ENCODE data around the gene ORAI3. TPM values are rescaled to one million over a fixed set of nuclear protein-coding genes. Genes with fewer than 3 reads are reported as not detected.

The ORAI3 gene
- polyA plus RNA-seq, 5 donors: 16.0 to 21.9 (median 19.8) TPM

Other genes with a start within 250 kb of the ORAI3 start
- 10 to 100 TPM; 30.1 to 41.0 (median 34.8) TPM for gene SRCAP, start 249.9 kb upstream of the ORAI3 start, polyA plus RNA-seq (ENCODE audit: insufficient read depth in 1 of 5, insufficient read length in 5 of 5, low replicate concordance in 1 of 5)
- 10 to 100 TPM; 20.8 to 34.9 (median 30.3) TPM for gene PHKG2, start 200.6 kb upstream of the ORAI3 start, polyA plus RNA-seq (ENCODE audit: insufficient read depth in 1 of 5, insufficient read length in 5 of 5, low replicate concordance in 1 of 5)
- 1 to 10 TPM; 4.0 to 8.1 (median 6.1) TPM for gene CFAP119, start 187.0 kb upstream of the ORAI3 start, polyA plus RNA-seq (ENCODE audit: insufficient read depth in 1 of 5, insufficient read length in 5 of 5, low replicate concordance in 1 of 5)
- gene RNF40, start 186.7 kb upstream of the ORAI3 start, polyA plus RNA-seq (ENCODE audit: insufficient read depth in 1 of 5, insufficient read length in 5 of 5, low replicate concordance in 1 of 5): 100 to 1,000 TPM in 2 of 5 donors, 10 to 100 TPM in 3; 89.0 to 108 (median 94.4) TPM
- 10 to 100 TPM; 16.8 to 20.9 (median 18.1) TPM for gene ZNF629, start 161.9 kb upstream of the ORAI3 start, polyA plus RNA-seq (ENCODE audit: insufficient read depth in 1 of 5, insufficient read length in 5 of 5, low replicate concordance in 1 of 5)
- gene BCL7C, start 55.0 kb upstream of the ORAI3 start, polyA plus RNA-seq (ENCODE audit: insufficient read depth in 1 of 5, insufficient read length in 5 of 5, low replicate concordance in 1 of 5): 10 to 100 TPM; 37.5 to 61.4 (median 43.5) TPM
- gene CTF1, start 52.5 kb upstream of the ORAI3 start, polyA plus RNA-seq (ENCODE audit: insufficient read depth in 1 of 5, insufficient read length in 5 of 5, low replicate concordance in 1 of 5): 10 to 100 TPM in 3 of 5 donors, 1 to 10 TPM in 2; 7.8 to 12.5 (median 10.2) TPM
- 10 to 100 TPM; 13.9 to 29.4 (median 18.1) TPM for gene FBXL19, start 25.5 kb upstream of the ORAI3 start, polyA plus RNA-seq (ENCODE audit: insufficient read depth in 1 of 5, insufficient read length in 5 of 5, low replicate concordance in 1 of 5)
- gene SETD1A, start 8.7 kb downstream of the ORAI3 start, polyA plus RNA-seq (ENCODE audit: insufficient read depth in 1 of 5, insufficient read length in 5 of 5, low replicate concordance in 1 of 5): 10 to 100 TPM; 11.5 to 19.7 (median 13.0) TPM
- gene HSD3B7, start 36.1 kb downstream of the ORAI3 start, polyA plus RNA-seq (ENCODE audit: insufficient read depth in 1 of 5, insufficient read length in 5 of 5, low replicate concordance in 1 of 5): 1 to 10 TPM; 3.3 to 6.4 (median 4.5) TPM
- under 1 TPM; 0.37 to 0.70 (median 0.43) TPM for gene STX1B, start 61.6 kb downstream of the ORAI3 start, polyA plus RNA-seq (ENCODE audit: insufficient read depth in 1 of 5, insufficient read length in 5 of 5, low replicate concordance in 1 of 5)
- gene STX4, start 84.5 kb downstream of the ORAI3 start, polyA plus RNA-seq (ENCODE audit: insufficient read depth in 1 of 5, insufficient read length in 5 of 5, low replicate concordance in 1 of 5): 10 to 100 TPM; 33.7 to 48.4 (median 40.5) TPM
- gene ZNF668, start 125.2 kb downstream of the ORAI3 start, polyA plus RNA-seq (ENCODE audit: insufficient read depth in 1 of 5, insufficient read length in 5 of 5, low replicate concordance in 1 of 5): 1 to 10 TPM; 3.6 to 8.1 (median 4.6) TPM
- gene ZNF646, start 125.4 kb downstream of the ORAI3 start, polyA plus RNA-seq (ENCODE audit: insufficient read depth in 1 of 5, insufficient read length in 5 of 5, low replicate concordance in 1 of 5): 10 to 100 TPM in 4 of 5 donors, 1 to 10 TPM in 1; 9.7 to 13.8 (median 12.7) TPM
- gene PRSS53, start 139.9 kb downstream of the ORAI3 start, polyA plus RNA-seq (ENCODE audit: insufficient read depth in 1 of 5, insufficient read length in 5 of 5, low replicate concordance in 1 of 5): 1 to 10 TPM; 1.1 to 2.1 (median 1.9) TPM
- 10 to 100 TPM; 61.7 to 78.7 (median 69.5) TPM for gene VKORC1, start 145.7 kb downstream of the ORAI3 start, polyA plus RNA-seq (ENCODE audit: insufficient read depth in 1 of 5, insufficient read length in 5 of 5, low replicate concordance in 1 of 5)
- gene BCKDK, start 159.3 kb downstream of the ORAI3 start, polyA plus RNA-seq (ENCODE audit: insufficient read depth in 1 of 5, insufficient read length in 5 of 5, low replicate concordance in 1 of 5): 10 to 100 TPM; 27.8 to 42.2 (median 36.7) TPM
- gene KAT8, start 168.6 kb downstream of the ORAI3 start, polyA plus RNA-seq (ENCODE audit: insufficient read depth in 1 of 5, insufficient read length in 5 of 5, low replicate concordance in 1 of 5): 10 to 100 TPM; 55.8 to 73.0 (median 67.2) TPM
- gene PRSS8, start 186.7 kb downstream of the ORAI3 start, polyA plus RNA-seq (ENCODE audit: insufficient read depth in 1 of 5, insufficient read length in 5 of 5, low replicate concordance in 1 of 5): 100 to 1,000 TPM in 3 of 5 donors, 10 to 100 TPM in 2; 84.0 to 149 (median 119) TPM
- gene PRSS36, start 201.0 kb downstream of the ORAI3 start, polyA plus RNA-seq (ENCODE audit: insufficient read depth in 1 of 5, insufficient read length in 5 of 5, low replicate concordance in 1 of 5): 1 to 10 TPM; 1.6 to 3.4 (median 2.2) TPM
- 100 to 1,000 TPM; 673 to 814 (median 691) TPM for gene FUS, start 231.1 kb downstream of the ORAI3 start, polyA plus RNA-seq (ENCODE audit: insufficient read depth in 1 of 5, insufficient read length in 5 of 5, low replicate concordance in 1 of 5)

All from right lung (tissue), 5 donors.